HCT116 (cell line): ENCODE results near the gene ZNF282. TPM values are rescaled to one million over a fixed set of nuclear protein-coding genes. Genes with fewer than 3 reads are reported as not detected.

ENCODE experiments used
- ATAC-seq: fragments of 200-7000 bp; cut with Tn5 transposase; 2 replicates; pipeline ENCODE4 v1.9.1; 2020; ENCODE audit warnings: mild to moderate bottlenecking, moderate library complexity
- BruUV-seq: library from RNA; stranded (reverse); fragments of 400-500 nt; replicated peaks from 2 replicates; lab custom pipeline; 2021; lab: Mats Ljungman, UMichigan
- CTCF ChIA-PET: fragments of 300-600 bp; sonication (Branson Sonifier 250); formaldehyde crosslinking; loops from one replicate; lab custom pipeline; 2021; ENCODE audit warnings: antibody characterized with exemption; lab: Charles Lee
- POLR2A ChIA-PET: fragments of 300-600, 350-600 bp; sonication (Branson Sonifier 250); formaldehyde crosslinking; loops from one replicate; lab custom pipeline; 2021; ENCODE audit warnings: antibody characterized with exemption; lab: Charles Lee
- RAD21 ChIA-PET, 2 experiments: fragments of 300-600 bp; sonication (Branson Sonifier 250); formaldehyde crosslinking; loops; one replicate each; lab custom pipeline; 2023; ENCODE audit warnings: low total read pairs in 2 of 2; ENCODE audit not compliant: uncharacterized antibody in 2 of 2, unreplicated experiment in 2 of 2, low non-redundant PET in 1 of 2; lab: Charles Lee
- DNase-seq: peaks from one replicate; pipeline ENCODE4 v3.0.0-alpha.2; 2010; ENCODE audit warnings: low read depth, low spot score
- H2AFZ ChIP-seq: fragments of 200-600 bp; shearing (Covaris generic), sonication (generic); 2 replicates; pipeline ENCODE4 v1.6.1; 2017; ENCODE audit warnings: low read depth, mixed run types, mixed read lengths, antibody characterized with exemption, low read length; ENCODE audit not compliant: poor library complexity, severe bottlenecking
- H3K27ac ChIP-seq: 2 replicates; pipeline ENCODE4 v1.5.1; 2012; ENCODE audit warnings: low read depth, low read length
- H3K27me3 ChIP-seq: fragments of 200-600 bp; sonication (generic); 2 replicates; pipeline ENCODE4 v1.6.1; 2016; ENCODE audit warnings: mixed run types, low read length, mixed read lengths; ENCODE audit not compliant: insufficient read depth
- H3K36me3 ChIP-seq, 2 experiments: fragments of 200-500 bp in 1 of 2; fragments of 200-600 bp in 1 of 2; sonication (Bioruptor generic) in 1 of 2; sonication (generic) in 1 of 2; 2 replicates each; pipeline versions ENCODE4 v1.5.1 to v1.6.1; 2014 to 2016; ENCODE audit warnings: low read length in 2 of 2, inconsistent platforms in 1 of 2, mixed read lengths in 1 of 2, mixed run types in 1 of 2; ENCODE audit not compliant: insufficient read depth in 2 of 2, control insufficient read depth in 1 of 2
- H3K4me1 ChIP-seq, 2 experiments: fragments of 200-600 bp in 1 of 2; sonication (generic) in 1 of 2; 2 replicates each; pipeline versions ENCODE4 v1.5.1 to v1.6.1; 2012 to 2017; ENCODE audit warnings: low read length in 2 of 2, inconsistent platforms in 1 of 2, mild to moderate bottlenecking in 1 of 2, mixed read lengths in 1 of 2, mixed run types in 1 of 2, moderate library complexity in 1 of 2; ENCODE audit not compliant: insufficient read depth in 2 of 2, control insufficient read depth in 1 of 2
- H3K4me2 ChIP-seq: fragments of 200-600 bp; sonication (generic); 2 replicates; pipeline ENCODE4 v1.6.1; 2017; ENCODE audit warnings: mixed run types, low read length, mixed read lengths
- H3K4me3 ChIP-seq, 2 experiments: fragments of 200-600 bp in 1 of 2; sonication (generic) in 1 of 2; replicated peaks in 1 of 2; 2 replicates each; pipeline ENCODE4 v1.5.1; 2011 to 2016; ENCODE audit warnings: low read length in 2 of 2, control low read depth in 1 of 2, low read depth in 1 of 2, mild to moderate bottlenecking in 1 of 2, mixed read lengths in 1 of 2, mixed run types in 1 of 2
- H3K79me2 ChIP-seq: fragments of 200-600 bp; sonication (generic); 2 replicates; pipeline ENCODE4 v1.6.1; 2017; ENCODE audit warnings: mild to moderate bottlenecking, mixed run types, low read length, moderate library complexity, mixed read lengths; ENCODE audit not compliant: insufficient read depth
- H3K9ac ChIP-seq: fragments of 200-600 bp; sonication (generic); 2 replicates; pipeline ENCODE4 v1.6.1; 2016; ENCODE audit warnings: low read length, mixed read lengths
- H3K9me2 ChIP-seq: fragments of 200-600 bp; sonication (generic), shearing (Covaris generic); 2 replicates; pipeline ENCODE4 v1.6.1; 2017; ENCODE audit warnings: mixed run types, mild to moderate bottlenecking, moderate library complexity; ENCODE audit not compliant: insufficient read depth
- H3K9me3 ChIP-seq, 2 experiments: fragments of 200-500 bp in 1 of 2; fragments of 200-600 bp in 1 of 2; sonication (Bioruptor generic) in 1 of 2; sonication (generic) in 1 of 2; 2 replicates each; pipeline ENCODE4 v1.6.1; 2014 to 2017; ENCODE audit warnings: low read length in 2 of 2, mixed read lengths in 2 of 2, inconsistent platforms in 1 of 2, low read depth in 1 of 2, mild to moderate bottlenecking in 1 of 2, mixed run types in 1 of 2, moderate library complexity in 1 of 2; ENCODE audit not compliant: control insufficient read depth in 1 of 2, insufficient read depth in 1 of 2
- H4K20me1 ChIP-seq: fragments of 200-600 bp; sonication (generic), shearing (Covaris generic); 2 replicates; pipeline ENCODE4 v1.6.1; 2017; ENCODE audit warnings: mixed run types, mild to moderate bottlenecking, moderate library complexity; ENCODE audit not compliant: insufficient read depth
- CBX3 ChIP-seq: IDR thresholded peaks from 2 replicates; pipeline ENCODE4 v1.6.1; 2012; ENCODE audit warnings: low read depth
- EGR1 ChIP-seq: IDR thresholded peaks from 2 replicates; pipeline ENCODE4 v1.6.1; 2012; ENCODE audit warnings: low read depth
- EZH2 ChIP-seq: fragments of 200-600 bp; sonication (generic); IDR thresholded peaks from 2 replicates; pipeline ENCODE4 v1.6.1; 2017; ENCODE audit warnings: antibody characterized with exemption, mixed run types
- EZH2phosphoT487 ChIP-seq: fragments of 200-600 bp; IDR thresholded peaks from 2 replicates; pipeline ENCODE4 v1.6.1; 2018; ENCODE audit warnings: antibody characterized with exemption, borderline replicate concordance
- JUND ChIP-seq: IDR thresholded peaks from 2 replicates; pipeline ENCODE4 v1.6.1; 2012
- MAX ChIP-seq: IDR thresholded peaks from 2 replicates; pipeline ENCODE4 v1.6.1; 2012
- REST ChIP-seq: IDR thresholded peaks from 2 replicates; pipeline ENCODE4 v1.6.1; 2012; ENCODE audit warnings: low read depth
- SIN3A ChIP-seq: IDR thresholded peaks from 2 replicates; pipeline ENCODE4 v1.6.1; 2012; ENCODE audit warnings: low read depth
- SP1 ChIP-seq: IDR thresholded peaks from 2 replicates; pipeline ENCODE4 v1.6.1; 2012; ENCODE audit warnings: low read depth
- TCF7L2 ChIP-seq: IDR thresholded peaks from 2 replicates; pipeline ENCODE4 v1.7.0; 2011; ENCODE audit warnings: borderline replicate concordance, inconsistent platforms; ENCODE audit not compliant: insufficient read depth, insufficient read length; ENCODE audit errors: extremely low read depth
- ZFX ChIP-seq: fragments of 450-650 bp; IDR thresholded peaks from 2 replicates; pipeline ENCODE4 v1.6.1; 2017
- intact Hi-C: fragments of 100-400 bp; cut with micrococcal nuclease; formaldehyde crosslinking; loops from 2 replicates; pipeline ENCODE4 v1.10.0; 2022
- total RNA-seq: library from RNA; stranded (reverse); gene quantifications from one replicate; pipeline ENCODE4 v1.2.1, GENCODE V29; 2021; ENCODE audit not compliant: unreplicated experiment

ZNF282 gene
- total RNA-seq, 1 experiment from 2014 or later = 30.4 TPM

DNA sequence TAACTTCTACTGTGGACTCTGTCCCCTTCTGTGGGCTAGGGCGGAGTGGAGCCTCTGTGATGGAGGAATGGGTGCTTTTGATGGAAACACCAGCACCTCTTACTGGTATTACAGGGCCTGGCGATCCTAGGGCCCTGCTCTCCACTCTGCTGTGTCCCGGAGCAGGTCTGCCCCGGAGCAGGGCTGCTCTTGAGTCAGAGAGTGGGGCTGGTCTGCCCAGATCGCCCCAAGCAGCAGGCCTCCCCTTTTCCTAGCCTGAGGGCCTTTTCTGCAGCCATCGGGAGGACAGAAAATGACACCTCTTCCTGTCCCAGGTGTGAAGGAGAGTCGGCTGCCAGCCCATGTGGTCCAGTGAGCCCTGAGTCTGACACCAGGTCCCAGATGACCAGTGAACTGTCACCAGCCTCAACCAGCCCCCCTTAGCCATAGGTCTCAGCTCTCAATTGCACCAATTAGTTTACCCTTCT lies 1.4 kb downstream of the ZNF282 start:
- ChIA-PET RAD21 (no interaction called here), CTCF (no interaction called here), POLR2A (no interaction called here)
- no peaks in the 10 kb centered on the region for H3K9me2 ChIP-seq
- peak overlapping the region; percentile 91 to 95 for H3K4me3 ChIP-seq
- intact Hi-C loops = loop anchor here (5.0 kb wide), 1 partner anchor 36 kb away; no protein-coding TSS in a partner anchor
- no peak overlapping the region for H2AFZ ChIP-seq
- H3K27me3 ChIP-seq = no peaks in the 10 kb centered on the region
- H3K4me1 ChIP-seq = peaks cover 10 to 17% of the 10 kb centered on the region in 2 experiments
- peaks cover 56% of the 10 kb centered on the region for H3K79me2 ChIP-seq
- peak overlapping the region; percentile 82 for H3K4me2 ChIP-seq
- peaks cover 0 to 3% of the 10 kb centered on the region in 2 experiments; a peak in 1 of 4 replicates for H3K9me3 ChIP-seq
- no peaks in the 10 kb centered on the region for H4K20me1 ChIP-seq
- ATAC-seq = peak; percentile 20
- TF ChIP-seq EGR1 = no peak
- 0 out of 2 replicates have a peak, but pooled peaks have one; percentile 4 for TF ChIP-seq MAX
- peak overlapping the region; percentile 99 for H3K27ac ChIP-seq
- H3K36me3 ChIP-seq = peaks cover 27 to 31% of the 10 kb centered on the region in 2 experiments
- no peak for DNase-seq
- H3K9ac ChIP-seq = peak overlapping the region; percentile 89
- BruUV-seq = TSS peak; percentile 26

- ATAC-seq (no peak), DNase-seq (no peak)
- Histone ChIP-seq H3K79me2 (peaks cover 61% of the 10 kb centered on the region), H3K27me3 (no peaks in the 10 kb centered on the region), H2AFZ (no peak overlapping the region), H3K27ac (no peak overlapping the region), H3K9me3 (peaks cover 0 to 3% of the 10 kb centered on the region in 2 experiments; a peak in 1 of 4 replicates), H3K36me3 (peaks cover 29 to 33% of the 10 kb centered on the region in 2 experiments), H3K4me1 (peaks cover 10 to 17% of the 10 kb centered on the region in 2 experiments), H3K9me2 (no peaks in the 10 kb centered on the region), H3K4me3 (no peak overlapping the region), H4K20me1 (no peaks in the 10 kb centered on the region), H3K9ac (no peak overlapping the region), H3K4me2 (no peak overlapping the region; the same call in 1 of the 2 replicates)
- CTCF ChIA-PET = no interaction called here
- RAD21 ChIA-PET = no interaction called here
- BruUV-seq = no TSS peak
- POLR2A ChIA-PET = no interaction called here
- intact Hi-C loops = loop anchor here (5.0 kb wide), 1 partner anchor 35 kb away; no protein-coding TSS in a partner anchor
- no peak for TF ChIP-seq REST
- no peak for TF ChIP-seq CBX3
- TF ChIP-seq ZFX = no peak
- TF ChIP-seq EZH2phosphoT487 = no peak
- TF ChIP-seq EGR1 = no peak
- TF ChIP-seq SIN3A = no peak
- no peak for TF ChIP-seq TCF7L2
- TF ChIP-seq JUND = no peak
- TF ChIP-seq SP1 = no peak
- TF ChIP-seq EZH2 = no peak
- no peak for TF ChIP-seq MAX
These were observed 2.3 kb downstream of the ZNF282 start for GRCh38 chr7:149197675-149198074.
